Mononuclear cell (primary cell): ENCODE results near the gene LDHAL6B. TPM values are rescaled to one million over a fixed set of nuclear protein-coding genes. Genes with fewer than 3 reads are reported as not detected.

Experiments used
- H3K27me3 ChIP-seq: 2 replicates; pipeline ENCODE4 v1.6.0; 2011; ENCODE audit warnings: low read length, control low read depth; ENCODE audit not compliant: insufficient read depth
- H3K4me1 ChIP-seq: 2 replicates; pipeline ENCODE4 v1.5.1; 2011; ENCODE audit warnings: mild to moderate bottlenecking, low read length, control low read depth; ENCODE audit not compliant: insufficient read depth
- H3K4me3 ChIP-seq: 2 replicates; pipeline ENCODE4 v1.5.1; 2011; ENCODE audit warnings: mild to moderate bottlenecking, low read length, moderate library complexity
- H3K9me3 ChIP-seq: 2 replicates; pipeline ENCODE4 v1.5.1; 2011; ENCODE audit warnings: low read depth, mild to moderate bottlenecking, control low read depth, low read length
- total RNA-seq: library from RNA; depleted of rRNA; stranded (reverse); fragments of >200 nt; gene quantifications from one replicate; pipeline ENCODE4 v1.2.3, GENCODE V29; 2012

Gene LDHAL6B
- total RNA-seq, 1 donor: not detected

DNA sequence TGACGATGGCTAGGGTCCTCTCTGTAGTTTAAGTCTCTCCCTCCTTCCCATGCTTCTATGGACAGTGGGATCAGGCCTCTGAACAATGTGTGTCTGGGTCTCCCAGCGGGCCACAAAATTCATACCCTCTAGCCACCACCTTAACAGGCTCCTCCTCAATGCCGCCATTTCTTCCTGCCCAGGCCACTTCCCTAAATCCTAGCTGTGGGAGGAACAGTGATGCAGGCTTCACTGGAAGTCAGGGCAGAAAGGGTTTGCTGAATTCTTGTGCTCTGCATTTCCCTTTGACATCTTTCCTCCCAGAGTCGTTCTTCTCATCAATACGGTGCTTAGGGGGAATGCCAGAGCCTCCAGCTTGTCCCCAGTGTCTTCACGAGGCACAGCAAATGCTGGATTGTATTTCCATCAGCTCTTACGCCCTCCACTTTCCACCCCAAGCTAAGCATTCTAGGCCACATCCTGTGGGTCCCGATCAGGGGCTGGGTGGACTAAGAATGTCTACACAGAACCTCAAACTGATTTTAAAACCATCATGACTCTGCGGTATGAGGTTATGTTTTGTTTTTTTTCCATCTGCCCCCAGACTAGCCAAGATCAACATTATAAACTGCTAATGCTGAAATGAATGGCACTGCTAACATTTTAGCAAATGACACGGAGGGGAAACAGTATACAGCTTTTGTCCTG is 11.9 kb upstream of the LDHAL6B start:
- H3K9me3 ChIP-seq: no peaks in the 10 kb centered on the region
- no peak overlapping the region for H3K4me3 ChIP-seq
- peaks cover 5% of the 10 kb centered on the region for H3K4me1 ChIP-seq
- no peaks in the 10 kb centered on the region for H3K27me3 ChIP-seq

- no peak overlapping the region for H3K4me3 ChIP-seq
- no peaks in the 10 kb centered on the region for H3K9me3 ChIP-seq
- no peaks in the 10 kb centered on the region for H3K27me3 ChIP-seq
- peaks cover 5% of the 10 kb centered on the region for H3K4me1 ChIP-seq
Measured at GRCh38 chr15:59196416-59196815, 10.2 kb upstream of the LDHAL6B start.

GRCh38 chr15:59197454-59197853 is 9.2 kb upstream of the LDHAL6B start:
- no peaks in the 10 kb centered on the region for H3K27me3 ChIP-seq

DNA sequence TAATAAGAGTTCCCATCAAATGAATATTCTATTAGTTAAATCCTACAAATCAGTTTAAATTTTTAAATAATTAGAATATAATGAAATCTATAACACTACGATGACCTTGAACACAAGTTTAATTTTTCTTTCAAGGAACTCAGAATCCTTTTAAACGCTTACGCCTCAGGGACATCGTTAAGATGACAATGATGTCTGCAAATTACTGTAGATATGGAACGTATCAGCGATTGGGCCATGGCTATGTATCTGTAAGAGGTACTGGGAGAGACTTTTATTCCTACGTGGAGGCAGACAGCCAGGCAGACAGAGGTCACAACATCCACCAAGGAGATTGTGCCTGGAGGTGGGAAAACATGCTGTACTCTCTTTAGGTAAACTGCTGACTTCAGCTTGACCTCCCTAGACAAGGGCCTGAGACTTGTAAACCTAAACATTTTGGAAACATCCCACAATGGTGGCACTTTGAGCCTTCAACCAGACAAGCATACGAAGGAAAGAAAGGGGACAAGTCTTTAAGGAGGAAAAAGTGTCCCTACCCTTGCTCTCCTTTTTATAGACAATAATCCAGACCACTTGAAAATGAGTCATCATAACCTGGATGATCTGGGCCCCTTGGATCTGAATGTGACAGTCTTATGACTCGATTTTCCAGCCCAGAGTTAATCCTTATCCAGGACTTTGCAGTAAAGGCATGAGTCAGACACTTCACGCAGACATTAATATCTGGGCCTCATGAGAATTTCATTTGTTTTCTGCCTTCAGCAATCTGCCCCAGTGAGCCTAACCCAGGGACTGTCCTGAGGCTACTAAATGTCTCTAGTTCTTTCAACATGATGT is 6.8 kb upstream of the LDHAL6B start:
- Histone ChIP-seq H3K9me3 (no peaks in the 10 kb centered on the region), H3K4me1 (peaks cover 5% of the 10 kb centered on the region), H3K27me3 (no peaks in the 10 kb centered on the region), H3K4me3 (no peak overlapping the region)

More at GRCh38 chr15:59197454-59197853, 9.2 kb upstream of the LDHAL6B start:
- H3K9me3 ChIP-seq: no peaks in the 10 kb centered on the region
- H3K4me1 ChIP-seq: peaks cover 5% of the 10 kb centered on the region
- no peak overlapping the region for H3K4me3 ChIP-seq

GRCh38 chr15:59200560-59200959 is 6.1 kb upstream of the LDHAL6B start:
- Histone ChIP-seq H3K9me3 (no peaks in the 10 kb centered on the region), H3K4me1 (peaks cover 5% of the 10 kb centered on the region), H3K4me3 (no peak overlapping the region), H3K27me3 (no peaks in the 10 kb centered on the region)

- Histone ChIP-seq H3K9me3 (no peaks in the 10 kb centered on the region), H3K27me3 (no peaks in the 10 kb centered on the region), H3K4me1 (no peaks in the 10 kb centered on the region), H3K4me3 (no peak overlapping the region)
Measured at GRCh38 chr15:59203008-59203407, 3.6 kb upstream of the LDHAL6B start.

GRCh38 chr15:59203657-59204056 is 3.0 kb upstream of the LDHAL6B start:
- no peaks in the 10 kb centered on the region for H3K9me3 ChIP-seq
- H3K4me1 ChIP-seq: no peaks in the 10 kb centered on the region
- no peaks in the 10 kb centered on the region for H3K27me3 ChIP-seq

DNA sequence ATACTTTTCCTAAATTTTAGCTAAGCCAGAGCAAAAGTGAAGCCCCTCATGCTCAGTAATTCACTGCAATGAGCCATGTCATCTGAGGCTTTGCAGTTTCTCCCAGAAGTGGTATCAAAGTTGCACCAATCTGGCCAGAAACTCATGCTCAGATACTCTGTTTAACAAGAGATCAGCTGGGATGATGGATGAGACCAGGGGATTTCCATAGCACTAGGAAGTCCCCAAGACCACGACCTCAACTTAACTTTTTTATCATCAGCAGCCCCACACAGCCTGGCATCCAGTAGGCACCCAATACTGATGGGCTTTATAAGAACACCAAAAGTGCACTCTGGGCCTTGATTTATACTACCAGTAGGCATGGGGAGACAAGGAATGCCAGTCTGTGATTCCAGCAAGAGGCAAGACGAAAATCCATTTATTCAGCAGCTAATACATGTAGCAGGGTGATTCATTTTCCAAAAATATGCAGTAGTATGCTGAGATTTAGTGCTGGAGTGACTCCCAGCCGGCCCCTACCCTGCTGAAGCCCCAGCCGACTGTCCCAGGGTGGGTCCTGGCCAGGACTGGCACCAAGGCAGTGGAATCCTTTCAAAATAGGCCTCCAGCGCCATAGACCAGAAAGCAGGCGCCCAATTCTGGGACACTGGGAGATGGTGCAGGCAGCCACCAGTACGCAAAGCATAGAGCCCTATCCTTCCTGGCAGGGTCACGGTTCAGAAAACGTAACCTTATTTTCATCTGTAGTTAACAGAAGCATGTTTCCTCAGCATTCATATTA is 612 bp upstream of the LDHAL6B start:
- Histone ChIP-seq H3K9me3 (no peaks in the 10 kb centered on the region), H3K4me3 (no peak overlapping the region), H3K4me1 (no peaks in the 10 kb centered on the region), H3K27me3 (no peaks in the 10 kb centered on the region)

More at GRCh38 chr15:59203657-59204056, 3.0 kb upstream of the LDHAL6B start:
- H3K4me3 ChIP-seq: no peak overlapping the region

- H3K27me3 ChIP-seq: no peaks in the 10 kb centered on the region
- H3K9me3 ChIP-seq: no peaks in the 10 kb centered on the region
- no peak overlapping the region for H3K4me3 ChIP-seq
- no peaks in the 10 kb centered on the region for H3K4me1 ChIP-seq
Measured at GRCh38 chr15:59208613-59209249, 2.1 kb downstream of the LDHAL6B start.

DNA sequence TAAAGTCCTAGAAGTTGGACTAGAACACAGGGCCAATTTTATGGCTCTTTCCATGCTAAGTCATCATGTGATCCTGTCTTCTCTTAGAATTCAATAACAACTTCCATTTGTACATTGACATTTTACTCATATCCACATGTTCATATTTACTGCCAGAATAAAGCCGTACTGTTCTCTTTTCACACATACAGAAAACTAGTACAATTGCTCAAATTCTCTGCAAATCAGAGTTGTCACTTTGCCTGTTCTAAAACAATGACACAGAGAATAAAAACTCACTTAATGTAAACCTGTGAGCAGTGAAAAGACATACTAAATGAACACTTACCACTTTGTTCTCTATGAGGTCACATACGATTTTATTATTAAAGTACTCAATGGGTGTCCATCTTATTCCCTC is 3.5 kb downstream of the LDHAL6B start:
- H3K4me3 ChIP-seq: no peak overlapping the region
- no peaks in the 10 kb centered on the region for H3K27me3 ChIP-seq
- no peaks in the 10 kb centered on the region for H3K9me3 ChIP-seq
- H3K4me1 ChIP-seq: no peaks in the 10 kb centered on the region

DNA sequence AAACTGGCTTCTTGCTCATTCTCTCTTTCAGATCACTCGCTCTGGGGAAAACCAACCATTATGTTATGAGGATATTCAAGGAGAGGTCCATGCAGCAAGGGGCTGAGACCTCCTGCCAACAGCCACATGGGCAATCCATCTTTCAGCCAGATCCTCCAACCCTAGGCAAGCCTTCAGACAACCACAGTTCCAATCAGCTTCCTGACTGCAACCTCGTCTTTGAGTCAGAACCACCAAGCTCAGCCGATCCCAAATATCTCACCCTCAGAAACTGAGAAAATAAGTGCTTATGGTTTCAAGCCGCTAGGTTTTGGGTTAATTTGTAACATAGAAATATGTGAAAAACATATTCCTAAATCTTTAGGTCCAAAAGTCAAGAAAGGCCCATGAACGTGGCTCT is 10.3 kb downstream of the LDHAL6B start:
- no peaks in the 10 kb centered on the region for H3K27me3 ChIP-seq
- no peaks in the 10 kb centered on the region for H3K4me1 ChIP-seq
- no peaks in the 10 kb centered on the region for H3K9me3 ChIP-seq
- H3K4me3 ChIP-seq: no peak overlapping the region

- Histone ChIP-seq H3K9me3 (no peaks in the 10 kb centered on the region), H3K4me3 (no peak overlapping the region), H3K27me3 (no peaks in the 10 kb centered on the region), H3K4me1 (no peaks in the 10 kb centered on the region)
Measured at GRCh38 chr15:59217876-59218498, 11.3 kb downstream of the LDHAL6B start.

- H3K27me3 ChIP-seq: no peaks in the 10 kb centered on the region
- no peaks in the 10 kb centered on the region for H3K4me1 ChIP-seq
- H3K4me3 ChIP-seq: no peak overlapping the region
- no peaks in the 10 kb centered on the region for H3K9me3 ChIP-seq
Measured at GRCh38 chr15:59218710-59219109, 12.1 kb downstream of the LDHAL6B start.
